GM19395 (cell line): ENCODE measurements around the gene CGREF1.
"Not testable (repeated sequence)": the region's sequence is repeated elsewhere in the genome, so short reads cannot be mapped to it uniquely, and the experiment has no call there.

Experiments used
- ATAC-seq: cut with Tn5 transposase; IDR thresholded peaks from one replicate; pipeline ENCODE4 v1.9.1; 2021; ENCODE audit warnings: mild to moderate bottlenecking, moderate library complexity; ENCODE audit not compliant: unreplicated experiment

The CGREF1 gene

GRCh38 chr2:27138111-27138510 is 19.2 kb upstream of the CGREF1 start:
- no peak for ATAC-seq

DNA sequence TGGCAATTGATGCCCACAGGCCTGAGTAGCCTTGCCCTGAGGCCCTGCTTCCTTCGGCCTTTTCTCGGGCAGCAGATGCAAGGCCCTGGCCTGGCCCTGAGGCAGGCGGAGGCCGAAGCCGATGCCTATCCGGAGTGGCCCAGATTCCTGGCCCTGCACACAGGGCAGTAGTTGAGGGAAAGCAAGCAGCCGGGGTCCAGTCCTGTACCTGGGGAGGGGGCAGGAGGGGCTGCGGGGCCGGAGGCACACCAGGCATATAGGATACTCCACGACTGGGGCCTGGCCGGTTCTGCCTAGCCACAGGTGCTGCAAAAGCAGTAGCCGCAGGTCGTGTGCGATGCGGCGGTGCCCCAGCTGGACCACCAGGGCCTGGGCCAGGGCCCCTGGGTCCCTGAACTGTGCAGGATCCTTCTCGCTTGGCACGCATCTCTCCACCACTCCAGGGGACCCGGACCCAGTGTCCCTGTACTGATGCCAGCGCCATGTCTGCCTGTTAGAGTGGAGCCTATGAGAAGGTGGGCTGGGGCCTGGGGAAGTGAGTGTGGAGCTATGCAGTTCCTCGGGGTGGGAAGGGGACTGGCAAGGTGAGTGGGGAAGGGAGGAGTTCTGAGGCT is 18.5 kb upstream of the CGREF1 start:
- no peak for ATAC-seq

DNA sequence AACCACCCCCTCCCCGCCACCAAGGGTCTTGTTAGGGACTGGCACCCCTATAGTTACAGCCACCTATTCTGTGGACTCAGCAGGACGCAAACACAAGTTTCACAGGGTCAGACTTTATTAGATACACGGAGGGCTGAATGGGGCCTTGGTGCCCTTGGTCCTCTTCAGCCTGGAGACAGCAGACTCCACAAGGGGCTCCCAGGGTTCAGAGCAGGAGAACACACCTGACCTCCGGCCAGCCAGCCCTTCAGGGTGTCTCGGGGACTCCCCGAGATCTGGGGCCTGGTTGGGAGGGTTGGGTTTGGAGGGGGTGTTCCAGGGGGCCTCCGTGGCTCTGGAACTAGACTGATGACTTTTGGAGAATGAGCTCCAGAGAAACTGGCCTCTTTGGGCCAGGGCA is 17.8 kb upstream of the CGREF1 start:
- ATAC-seq, result no peak

DNA sequence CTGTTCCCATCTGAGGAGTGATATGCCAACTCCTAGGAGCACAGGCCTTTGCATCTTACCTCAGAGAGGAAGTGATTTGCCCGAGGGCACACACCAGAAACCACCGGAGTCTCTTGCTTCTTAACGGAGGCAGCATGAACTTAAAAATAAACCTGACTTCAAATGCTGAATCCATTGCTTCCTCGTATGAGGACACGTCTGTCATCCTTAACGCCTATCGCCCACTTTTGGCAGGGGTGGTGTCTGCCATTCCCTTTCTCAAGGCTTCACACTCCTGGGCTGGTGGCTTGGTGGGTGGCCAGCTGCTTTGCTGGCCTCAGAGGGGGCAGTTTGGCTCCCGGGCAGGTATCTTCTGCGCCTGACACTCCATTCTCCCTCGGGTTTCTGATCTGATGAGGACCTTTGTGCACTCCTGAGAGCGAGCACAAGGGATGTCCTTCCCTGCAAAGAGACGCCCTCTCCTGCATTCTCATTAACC is 16.6 kb upstream of the CGREF1 start:
- no peak for ATAC-seq

GRCh38 chr2:27134781-27135477 is 16.0 kb upstream of the CGREF1 start:
- no peak for ATAC-seq

GRCh38 chr2:27133905-27134780 is 15.2 kb upstream of the CGREF1 start, which contains the start of gene PREB:
Gene PREB (minus strand): TSS chr2:27134636. CDS start chr2:27134421, 215 bp downstream.
- ATAC-seq, result peak; percentile 78

- ATAC-seq, result no peak
These were observed 14.4 kb upstream of the CGREF1 start for GRCh38 chr2:27133195-27133875.

DNA sequence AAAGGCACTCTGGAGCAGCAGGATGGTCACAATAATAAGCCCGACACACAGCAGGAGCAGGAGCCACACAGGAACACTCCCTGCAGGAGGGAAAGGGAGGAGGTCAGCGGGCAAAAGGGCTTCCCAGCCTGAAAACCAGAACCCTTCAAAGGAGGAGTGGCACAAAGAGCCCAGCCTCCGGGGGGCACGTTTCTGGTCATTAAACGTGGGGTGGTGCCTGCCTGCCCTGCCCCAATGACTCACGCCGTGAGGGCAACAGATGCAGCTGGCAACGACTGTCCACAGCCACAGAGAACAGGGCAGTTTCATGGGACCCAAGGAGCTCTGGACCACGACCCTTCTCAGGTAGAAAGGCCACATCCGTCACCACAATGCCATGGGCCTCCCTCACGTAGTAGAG is 12.5 kb upstream of the CGREF1 start:
- no peak for ATAC-seq

- ATAC-seq, result no peak
These were observed 11.5 kb upstream of the CGREF1 start for GRCh38 chr2:27130396-27130795.

- no peak for ATAC-seq
These were observed 10.0 kb upstream of the CGREF1 start for GRCh38 chr2:27128668-27129571.

DNA sequence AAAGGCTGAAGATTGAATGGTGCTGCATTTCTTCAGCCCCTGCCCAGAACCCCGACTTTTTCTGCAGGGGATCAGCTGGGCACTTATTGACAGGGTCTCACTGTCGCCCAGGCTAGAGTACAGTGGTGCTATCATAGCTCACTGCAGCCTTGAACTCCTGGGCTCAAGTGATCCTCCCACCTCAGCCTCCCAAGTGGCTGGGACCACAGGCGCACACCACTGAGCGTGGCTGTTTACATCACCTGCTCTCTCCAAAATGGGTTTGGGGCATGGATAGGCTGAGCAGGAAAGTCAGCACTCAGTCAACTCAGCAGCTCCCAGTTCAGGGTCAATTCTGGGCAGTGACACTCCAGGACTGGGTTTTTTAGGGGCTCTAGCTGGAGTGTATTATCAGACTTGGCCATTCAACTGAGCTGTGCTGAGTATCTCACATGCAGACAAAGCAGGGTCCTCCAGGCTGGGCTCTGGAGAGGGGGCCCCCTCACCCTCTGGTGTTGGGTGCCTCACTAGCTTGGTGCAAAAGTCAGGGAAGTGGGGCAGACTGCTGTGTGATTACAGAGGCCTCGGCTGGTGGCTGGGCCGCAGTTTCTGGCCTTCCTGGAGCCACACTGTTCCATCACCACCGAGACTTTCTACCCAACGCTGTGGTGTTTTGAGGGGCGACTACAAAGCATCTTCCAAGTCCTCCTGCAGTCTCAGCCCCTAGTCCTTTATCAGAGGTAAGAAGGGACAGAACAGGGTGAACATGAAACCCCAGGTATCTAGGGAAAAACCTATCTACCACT is 9.1 kb upstream of the CGREF1 start:
- no peak for ATAC-seq

GRCh38 chr2:27126252-27126710 is 7.4 kb upstream of the CGREF1 start:
- ATAC-seq, result no peak

- ATAC-seq, result no peak
These were observed 6.2 kb upstream of the CGREF1 start for GRCh38 chr2:27125104-27125503.

- ATAC-seq, result no peak
These were observed 4.6 kb upstream of the CGREF1 start, which contains the start of gene ABHD1 for GRCh38 chr2:27123302-27124150. Gene ABHD1 (plus strand): TSS chr2:27123815. CDS start chr2:27123949, 134 bp downstream.

GRCh38 chr2:27122791-27123190 is 3.9 kb upstream of the CGREF1 start:
- ATAC-seq, result no peak

DNA sequence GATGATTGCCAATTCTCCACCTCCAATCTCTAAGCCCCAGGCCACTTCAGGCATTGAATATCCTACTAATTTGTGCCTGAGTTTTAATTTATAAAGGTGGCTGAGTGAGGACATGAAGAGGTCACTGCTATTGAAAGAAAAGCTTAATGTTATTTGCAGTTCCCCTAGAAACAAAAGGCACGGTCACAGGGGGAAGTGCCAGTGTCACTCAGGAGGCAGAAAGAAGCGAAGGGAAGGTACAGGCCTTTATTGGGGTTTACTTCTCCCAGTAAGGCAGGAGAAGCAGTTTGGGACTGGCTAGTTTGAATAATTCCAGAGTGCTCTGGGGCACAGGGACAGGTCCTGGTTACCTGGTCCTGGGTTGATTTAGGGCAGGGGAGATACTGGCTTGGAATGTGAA is 3.0 kb upstream of the CGREF1 start:
- ATAC-seq, result no peak

DNA sequence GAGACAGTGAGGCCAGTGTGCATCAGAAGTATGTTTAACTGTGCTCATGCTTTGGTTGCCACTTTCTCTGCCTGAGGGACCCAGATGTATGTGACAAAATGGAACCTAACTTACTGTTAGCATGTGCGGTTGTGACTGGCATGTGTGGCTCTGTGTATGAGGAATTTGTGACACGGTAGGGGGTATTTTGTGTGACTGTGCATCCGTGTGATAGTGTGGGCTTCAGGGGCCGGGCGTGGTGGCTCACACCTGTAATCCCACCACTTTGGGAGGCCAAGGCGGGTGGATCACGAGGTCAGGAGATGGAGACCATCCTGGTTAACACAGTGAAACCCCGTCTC is 372 bp upstream of the CGREF1 start:
- ATAC-seq, result not testable (repeated sequence)

DNA sequence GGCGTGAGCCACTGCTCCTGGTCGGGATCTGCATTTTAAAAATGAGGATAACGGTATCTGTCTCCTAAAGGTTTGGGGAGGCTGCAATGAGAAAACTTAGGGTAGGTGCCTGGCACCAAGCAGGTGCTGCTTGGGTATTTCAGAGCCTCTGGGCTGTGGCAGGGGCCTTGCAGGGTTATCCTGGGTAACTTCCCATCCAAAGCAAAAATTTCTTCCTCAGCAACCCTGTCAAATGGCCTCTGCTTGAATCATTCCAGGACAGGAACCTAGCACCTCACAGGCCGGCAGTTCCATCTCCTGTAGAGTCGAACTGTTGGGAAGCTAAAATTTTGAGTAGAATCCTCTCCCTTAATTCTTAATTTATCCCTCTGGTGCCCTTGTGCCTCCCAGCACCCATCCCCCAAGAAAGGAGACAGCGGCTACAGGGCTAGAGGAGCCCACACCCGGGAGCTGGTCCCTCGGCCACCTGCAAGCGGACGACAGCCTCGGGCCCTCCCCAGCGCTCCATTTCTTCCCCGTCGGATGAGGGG is 868 bp downstream of the CGREF1 start:
- ATAC-seq, result no peak
